GM18502 (cell line): Measurements from ENCODE around the gene SPATA33.
"Not testable (repeated sequence)": the region's sequence is repeated elsewhere in the genome, so short reads cannot be mapped to it uniquely, and the experiment has no call there.

ENCODE experiments used
- ATAC-seq: cut with Tn5 transposase; IDR thresholded peaks from one replicate; pipeline ENCODE4 v1.9.1; 2021; ENCODE audit warnings: mild to moderate bottlenecking; ENCODE audit not compliant: unreplicated experiment, poor library complexity

SPATA33 gene

GRCh38 chr16:89658221-89658879, 714 bp downstream of the SPATA33 start:
- ATAC-seq: no peak

GRCh38 chr16:89660146-89660545, 2.5 kb downstream of the SPATA33 start:
- ATAC-seq: no peak

- no peak for ATAC-seq
These were observed 3.6 kb downstream of the SPATA33 start for GRCh38 chr16:89661215-89661614.

GRCh38 chr16:89664238-89664637, 6.6 kb downstream of the SPATA33 start:
- not testable (repeated sequence) for ATAC-seq

- ATAC-seq: not testable (repeated sequence)
These were observed 9.4 kb downstream of the SPATA33 start for GRCh38 chr16:89667000-89667399.

GRCh38 chr16:89667633-89668032, 10.0 kb downstream of the SPATA33 start:
- ATAC-seq: no peak

GRCh38 chr16:89668790-89669158, 11.1 kb downstream of the SPATA33 start:
- ATAC-seq: no peak

GRCh38 chr16:89669755-89670154, 12.1 kb downstream of the SPATA33 start:
- ATAC-seq: no peak

- no peak for ATAC-seq
These were observed 13.1 kb downstream of the SPATA33 start for GRCh38 chr16:89670496-89671431.

GRCh38 chr16:89671565-89671964, 13.9 kb downstream of the SPATA33 start:
- ATAC-seq: not testable (repeated sequence)

GRCh38 chr16:89672177-89672941, 14.7 kb downstream of the SPATA33 start:
- ATAC-seq: no peak

- ATAC-seq: no peak
These were observed 20.6 kb downstream of the SPATA33 start for GRCh38 chr16:89678258-89678657.

GRCh38 chr16:89685916-89686315, 28.3 kb downstream of the SPATA33 start:
- ATAC-seq: no peak

- peak; percentile 91 for ATAC-seq
These were observed 29.0 kb downstream of the SPATA33 start, which contains the start of gene CDK10 for GRCh38 chr16:89686520-89687091. TSS of gene CDK10 (plus strand) at chr16:89686689. CDS start at chr16:89686711, 22 bp downstream.

GRCh38 chr16:89687092-89687940, 29.7 kb downstream of the SPATA33 start:
- peak; percentile 29 for ATAC-seq

GRCh38 chr16:89688395-89688794, 30.8 kb downstream of the SPATA33 start:
- ATAC-seq: no peak

- ATAC-seq: no peak
These were observed 31.5 kb downstream of the SPATA33 start for GRCh38 chr16:89689142-89689541.

- not testable (repeated sequence) for ATAC-seq
These were observed 32.0 kb downstream of the SPATA33 start for GRCh38 chr16:89689621-89690020.

- no peak for ATAC-seq
These were observed 32.8 kb downstream of the SPATA33 start for GRCh38 chr16:89690392-89690901.
